Measurements from ENCODE around the gene ZNF433.

Gene ZNF433

DNA sequence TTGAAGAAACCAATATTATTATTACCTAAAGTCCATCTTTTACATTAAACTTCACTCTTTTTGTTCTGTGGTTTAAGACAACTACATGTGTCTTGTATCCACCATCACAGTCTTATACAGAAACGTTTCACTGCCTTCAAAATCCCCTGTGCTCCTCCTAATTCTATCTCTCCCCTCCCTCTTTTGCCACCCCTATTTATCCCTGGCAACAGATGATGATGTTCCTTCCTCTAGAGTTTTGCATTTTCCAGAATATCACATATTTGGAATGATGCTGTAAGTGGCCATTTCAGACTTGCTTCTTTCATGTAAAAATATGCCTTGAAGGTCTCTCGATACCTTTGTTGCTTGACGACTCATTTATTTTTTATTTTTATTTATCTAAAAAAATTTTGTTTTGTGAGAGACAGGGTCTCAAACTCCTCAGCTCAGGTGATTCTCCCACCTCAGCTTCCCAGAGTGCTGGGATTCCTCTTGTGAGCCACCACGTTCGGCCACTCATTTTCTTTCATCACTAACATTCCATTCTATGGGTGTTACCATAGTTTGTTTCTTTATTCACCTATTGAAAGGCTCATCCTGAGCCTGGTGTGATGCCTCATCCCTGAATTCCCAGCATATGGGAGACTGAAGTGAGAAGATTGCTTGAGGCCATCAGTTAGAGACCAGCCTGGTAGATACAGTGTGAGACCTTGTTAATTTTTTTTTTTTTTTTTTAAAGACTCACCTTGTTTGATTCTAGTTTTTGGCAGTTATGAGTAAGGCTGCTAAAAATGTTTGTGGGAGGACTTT lies 62.3 kb downstream of the ZNF433 start:
- peaks cover 5% of the 10 kb centered on the region for H3K9me3 ChIP-seq (ENCODE audit: insufficient read depth, low read length, severe bottlenecking)
- no peaks in the 10 kb centered on the region for H3K79me2 ChIP-seq (ENCODE audit: insufficient read depth, low read length)
- H3K36me3 ChIP-seq (ENCODE audit: insufficient read depth, low read length) = peaks cover 12% of the 10 kb centered on the region
- no peak for TF ChIP-seq EZH2 (IDR thresholded peaks at IDR 0.05; ENCODE audit: borderline replicate concordance, low read depth, low read length, severe bottlenecking)
- no peak for TF ChIP-seq CTCF (IDR thresholded peaks at IDR 0.05; ENCODE audit: borderline replicate concordance, extremely low read depth, low read length, poor library complexity, severe bottlenecking)
- H3K27me3 ChIP-seq (ENCODE audit: insufficient read depth, low read length, poor library complexity) = no peaks in the 10 kb centered on the region
- DNase-seq = no peak
- no peak for ATAC-seq (ENCODE audit: insufficient read depth, low read depth)
- H3K9ac ChIP-seq (ENCODE audit: low read depth, low read length) = no peak overlapping the region
- no peak overlapping the region for H3K27ac ChIP-seq (ENCODE audit: low read length)
- no peak overlapping the region for H3K4me3 ChIP-seq (ENCODE audit: low read depth in 1 of 2, low read length in 2 of 2)
- H2AFZ ChIP-seq (ENCODE audit: low read depth, low read length) = no peak overlapping the region
- H4K20me1 ChIP-seq (ENCODE audit: insufficient read depth, low read length) = no peaks in the 10 kb centered on the region
- no peaks in the 10 kb centered on the region for H3K4me1 ChIP-seq (ENCODE audit: insufficient read depth, low read length)
- H3K4me2 ChIP-seq (ENCODE audit: insufficient read depth, low read length) = no peak overlapping the region

DNA sequence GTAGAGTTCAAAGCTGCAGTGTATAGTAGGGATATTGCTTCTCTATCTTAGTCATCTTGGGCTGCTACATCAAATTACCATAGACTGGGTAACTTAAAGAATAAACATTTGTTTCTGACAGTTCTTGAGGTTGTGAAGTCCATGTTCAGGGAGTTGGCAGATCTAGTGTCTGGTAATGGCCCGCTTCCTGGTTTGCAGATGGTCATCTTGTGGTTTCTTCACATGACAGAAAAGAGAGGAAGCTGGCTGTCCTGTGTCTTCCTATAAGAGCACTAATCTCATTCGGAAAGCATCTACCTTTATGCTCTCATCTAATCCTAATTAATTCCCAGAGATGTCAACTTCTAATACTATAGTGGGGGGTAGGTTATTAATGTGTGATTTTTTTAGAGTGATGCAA lies 64.4 kb downstream of the ZNF433 start:
- Histone ChIP-seq H3K27me3 (ENCODE audit: insufficient read depth, low read length, poor library complexity) (no peaks in the 10 kb centered on the region), H2AFZ (ENCODE audit: low read depth, low read length) (no peak overlapping the region), H4K20me1 (ENCODE audit: insufficient read depth, low read length) (no peaks in the 10 kb centered on the region), H3K4me3 (ENCODE audit: low read depth in 1 of 2, low read length in 2 of 2) (no peak overlapping the region), H3K36me3 (ENCODE audit: insufficient read depth, low read length) (no peaks in the 10 kb centered on the region), H3K79me2 (ENCODE audit: insufficient read depth, low read length) (no peaks in the 10 kb centered on the region), H3K4me1 (ENCODE audit: insufficient read depth, low read length) (peaks cover 3% of the 10 kb centered on the region), H3K9me3 (ENCODE audit: insufficient read depth, low read length, severe bottlenecking) (no peaks in the 10 kb centered on the region), H3K27ac (ENCODE audit: low read length) (no peak overlapping the region), H3K4me2 (ENCODE audit: insufficient read depth, low read length) (no peak overlapping the region), H3K9ac (ENCODE audit: low read depth, low read length) (no peak overlapping the region)
- ATAC-seq (ENCODE audit: insufficient read depth, low read depth) = no peak
- DNase-seq = no peak
- no peak for TF ChIP-seq EZH2 (IDR thresholded peaks at IDR 0.05; ENCODE audit: borderline replicate concordance, low read depth, low read length, severe bottlenecking)
- TF ChIP-seq CTCF (IDR thresholded peaks at IDR 0.05; ENCODE audit: borderline replicate concordance, extremely low read depth, low read length, poor library complexity, severe bottlenecking) = no peak

DNA sequence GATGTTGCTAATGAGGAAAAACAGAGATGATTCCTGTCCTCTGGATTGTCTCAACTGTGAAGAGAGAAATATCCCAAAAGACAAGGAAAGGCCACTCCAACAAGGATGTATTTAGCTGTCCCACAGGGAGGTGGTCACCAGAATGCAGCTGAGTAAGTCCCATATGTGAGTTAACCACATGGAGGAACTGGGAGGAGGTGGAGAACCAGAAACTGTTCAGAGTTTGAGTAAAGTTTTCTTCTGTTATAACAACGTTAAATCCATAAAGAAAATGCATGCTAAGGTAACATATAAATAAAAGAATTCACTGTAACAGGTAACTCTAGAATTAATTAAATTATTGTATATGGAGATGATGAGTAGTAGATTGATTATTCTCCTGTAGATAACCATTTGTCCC lies 65.3 kb downstream of the ZNF433 start:
- Histone ChIP-seq H2AFZ (ENCODE audit: low read depth, low read length) (no peak overlapping the region), H3K9ac (ENCODE audit: low read depth, low read length) (no peak overlapping the region), H4K20me1 (ENCODE audit: insufficient read depth, low read length) (no peaks in the 10 kb centered on the region), H3K79me2 (ENCODE audit: insufficient read depth, low read length) (no peaks in the 10 kb centered on the region), H3K27me3 (ENCODE audit: insufficient read depth, low read length, poor library complexity) (no peaks in the 10 kb centered on the region), H3K4me2 (ENCODE audit: insufficient read depth, low read length) (no peak overlapping the region), H3K9me3 (ENCODE audit: insufficient read depth, low read length, severe bottlenecking) (no peaks in the 10 kb centered on the region), H3K36me3 (ENCODE audit: insufficient read depth, low read length) (no peaks in the 10 kb centered on the region), H3K27ac (ENCODE audit: low read length) (no peak overlapping the region), H3K4me3 (ENCODE audit: low read depth in 1 of 2, low read length in 2 of 2) (no peak overlapping the region), H3K4me1 (ENCODE audit: insufficient read depth, low read length) (peaks cover 12% of the 10 kb centered on the region)
- ATAC-seq (ENCODE audit: insufficient read depth, low read depth) (no peak), DNase-seq (no peak)
- no peak for TF ChIP-seq CTCF (IDR thresholded peaks at IDR 0.05; ENCODE audit: borderline replicate concordance, extremely low read depth, low read length, poor library complexity, severe bottlenecking)
- no peak for TF ChIP-seq EZH2 (IDR thresholded peaks at IDR 0.05; ENCODE audit: borderline replicate concordance, low read depth, low read length, severe bottlenecking)

Data from DND-41 (cell line).